ENCODE measurements around the gene MOB3A. TPM values are rescaled to one million over a fixed set of nuclear protein-coding genes. Genes with fewer than 3 reads are reported as not detected.

The MOB3A gene
- total and polyA plus RNA-seq, 3 donors from 2014 or later = 17.8 to 31.6 (median 22.8) TPM

- WGBS, 2 donors = 54 to 69% methylated on average over 16 to 19 of the region's 19 CpGs
- Histone ChIP-seq H3K36me3 (ENCODE audit: low read depth, missing control alignments) (no peaks in the 10 kb centered on the region), H3K27me3 (no peaks in the 10 kb centered on the region), H3K27ac (peak overlapping the region; percentile 64 to 71), H3K4me3 (no peak overlapping the region), H3K9me3 (no peaks in the 10 kb centered on the region), H3K4me1 (peaks cover 23% of the 10 kb centered on the region)
- intact Hi-C loops (cut with DNase I; ENCODE audit: low total_unique reads) = loop anchor here (10.0 kb wide), 1 partner anchor 46 kb away; no protein-coding TSS in a partner anchor
- TF ChIP-seq POLR2A (IDR thresholded peaks at IDR 0.05) (no peak), CTCF (IDR thresholded peaks at IDR 0.05) (no peak)
- DNase-seq = no peak
Measured at GRCh38 chr19:2070986-2071673, 25.0 kb downstream of the MOB3A start.

DNA sequence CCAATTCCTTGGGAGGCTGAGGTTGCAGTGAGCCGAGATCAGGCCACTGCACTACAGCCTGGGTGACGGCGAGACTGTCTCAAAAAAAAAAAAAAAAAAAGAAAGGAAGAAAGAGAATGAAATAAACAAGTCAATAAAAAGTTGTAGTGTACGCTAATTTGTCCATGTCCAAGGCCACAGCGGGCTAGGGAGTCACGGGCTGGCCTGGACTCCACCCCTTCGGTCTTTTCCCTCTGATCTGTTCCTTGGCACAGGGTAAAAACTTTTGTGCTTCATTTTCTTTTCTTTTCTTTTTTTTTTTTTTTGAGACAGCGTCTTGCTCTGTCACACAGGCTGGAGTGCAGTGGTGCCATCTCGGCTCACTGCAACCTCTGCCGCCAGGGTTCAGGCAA lies 25.7 kb downstream of the MOB3A start:
- no peak for TF ChIP-seq POLR2A (IDR thresholded peaks at IDR 0.05)
- no peak for TF ChIP-seq CTCF (IDR thresholded peaks at IDR 0.05)
- Histone ChIP-seq H3K36me3 (ENCODE audit: low read depth, missing control alignments) (no peaks in the 10 kb centered on the region), H3K9me3 (no peaks in the 10 kb centered on the region), H3K27me3 (no peaks in the 10 kb centered on the region), H3K4me1 (peaks cover 25% of the 10 kb centered on the region), H3K4me3 (no peak overlapping the region), H3K27ac (peak overlapping the region; percentile 64 to 71)
- DNase-seq = peak; percentile 78
- intact Hi-C loops (cut with DNase I; ENCODE audit: low total_unique reads) = loop anchor here (10.0 kb wide), 1 partner anchor 46 kb away; no protein-coding TSS in a partner anchor
- 39 to 64% methylated on average over 10 of the region's 10 CpGs for WGBS, 2 donors

GRCh38 chr19:2064788-2065524 lies 31.2 kb downstream of the MOB3A start:
- Histone ChIP-seq H3K27me3 (no peaks in the 10 kb centered on the region), H3K4me3 (no peak overlapping the region), H3K9me3 (no peaks in the 10 kb centered on the region), H3K4me1 (peaks cover 46% of the 10 kb centered on the region), H3K36me3 (ENCODE audit: low read depth, missing control alignments) (no peaks in the 10 kb centered on the region), H3K27ac (peak overlapping the region; percentile 81 to 94)
- TF ChIP-seq POLR2A (IDR thresholded peaks at IDR 0.05) (no peak), CTCF (IDR thresholded peaks at IDR 0.05) (peak in 1 of 3 experiments; percentile 26)
- peak; percentile 67 for DNase-seq
- 49 to 64% methylated on average over 25 to 38 of the region's 38 CpGs for WGBS, 2 donors
- intact Hi-C loops (cut with DNase I; ENCODE audit: low total_unique reads) = no loop called here

- no peak for DNase-seq
- H3K9me3 ChIP-seq = no peaks in the 10 kb centered on the region
- no peaks in the 10 kb centered on the region for H3K27me3 ChIP-seq
- H3K4me1 ChIP-seq = peaks cover 46% of the 10 kb centered on the region
- peak overlapping the region; percentile 81 to 94 for H3K27ac ChIP-seq
- H3K4me3 ChIP-seq = no peak overlapping the region
- TF ChIP-seq POLR2A (IDR thresholded peaks at IDR 0.05) (no peak), CTCF (IDR thresholded peaks at IDR 0.05) (no peak)
- no peaks in the 10 kb centered on the region for H3K36me3 ChIP-seq (ENCODE audit: low read depth, missing control alignments)
- WGBS, 2 donors = 77 to 79% methylated on average over 12 to 13 of the region's 13 CpGs
- intact Hi-C loops (cut with DNase I; ENCODE audit: low total_unique reads) = no loop called here
Measured at GRCh38 chr19:2064395-2064787, 31.7 kb downstream of the MOB3A start.
